AG04450 (cell line): ENCODE results near the gene MTHFD1L. TPM values are rescaled to one million over a fixed set of nuclear protein-coding genes. Genes with fewer than 3 reads are reported as not detected.

ENCODE experiments used
- CTCF ChIA-PET: fragments of 300-600, 350-600 bp; formaldehyde crosslinking; extraction: SDS; loops from one replicate; lab custom pipeline; 2022; ENCODE audit warnings: antibody characterized with exemption, inconsistent platforms; lab: Charles Lee
- POLR2A ChIA-PET: fragments of 350-600 bp; formaldehyde crosslinking; extraction: SDS; loops from one replicate; lab custom pipeline; 2021; ENCODE audit warnings: antibody characterized with exemption, inconsistent platforms; lab: Yijun Ruan, JAX
- DNase-seq: peaks from one replicate; pipeline ENCODE4 v3.0.0-alpha.2; 2011; ENCODE audit warnings: low read depth, low spot score
- H3K27ac ChIP-seq: one replicate; pipeline ENCODE4 v1.5.1; 2012; ENCODE audit warnings: low read depth, low read length, control low read depth
- H3K27me3 ChIP-seq: one replicate; pipeline ENCODE4 v1.6.0; 2012; ENCODE audit warnings: low read length; ENCODE audit not compliant: control insufficient read depth, insufficient read depth
- H3K4me3 ChIP-seq: 2 replicates; pipeline ENCODE4 v1.5.1; 2011; ENCODE audit warnings: mild to moderate bottlenecking, low read depth, low read length, control low read depth
- H3K9me3 ChIP-seq: 2 replicates; pipeline ENCODE4 v1.5.1; 2012; ENCODE audit warnings: low read length; ENCODE audit not compliant: control insufficient read depth, insufficient read depth
- CTCF ChIP-seq: IDR thresholded peaks from 2 replicates; pipeline ENCODE4 v1.5.1; 2011; ENCODE audit warnings: low read depth, low read length, control low read depth, inconsistent platforms
- polyA plus RNA-seq: library from polyadenylated mRNA; depleted of rRNA; stranded (reverse); fragments of >200 nt; gene quantifications from 2 replicates; pipeline ENCODE4 v1.2.3, GENCODE V29; 2011

The MTHFD1L gene
- polyA plus RNA-seq, 1 experiment = 69.1 TPM

GRCh38 chr6:151098166-151098565, 232.7 kb downstream of the MTHFD1L start:
- Histone ChIP-seq H3K27me3 (no peaks in the 10 kb centered on the region), H3K9me3 (no peaks in the 10 kb centered on the region), H3K27ac (no peak overlapping the region), H3K4me3 (no peak overlapping the region)
- no peak for DNase-seq
- no peak for TF ChIP-seq CTCF
- CTCF ChIA-PET = interaction anchor here (0.5 kb wide), 1 partner anchor 228 kb away, joined by 3 read pairs; no protein-coding TSS in a partner anchor
- POLR2A ChIA-PET = no interaction called here

DNA sequence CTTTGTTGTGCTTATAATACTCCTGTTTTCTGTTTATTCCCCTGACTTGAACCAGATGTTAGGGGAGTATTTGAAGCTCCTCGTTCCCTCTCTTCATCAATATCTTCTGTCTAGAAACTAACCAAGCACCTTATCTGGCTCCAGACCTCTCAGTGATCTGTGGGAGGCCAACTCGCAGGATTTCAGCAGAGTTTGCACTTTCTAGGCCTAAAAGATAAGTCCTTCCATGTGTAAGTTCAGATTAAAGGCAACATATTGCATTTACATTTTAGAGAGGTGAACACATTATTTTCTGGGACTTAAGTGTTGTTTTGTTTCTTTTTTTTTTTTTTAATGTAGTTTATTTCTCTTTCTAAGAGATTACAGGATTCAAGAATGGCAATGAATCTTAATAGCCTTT, 234.8 kb downstream of the MTHFD1L start:
- no peaks in the 10 kb centered on the region for H3K9me3 ChIP-seq
- H3K4me3 ChIP-seq = no peak overlapping the region
- no peak for TF ChIP-seq CTCF
- ChIA-PET CTCF (no interaction called here), POLR2A (no interaction called here)
- H3K27ac ChIP-seq = no peak overlapping the region
- no peaks in the 10 kb centered on the region for H3K27me3 ChIP-seq
- DNase-seq = no peak

DNA sequence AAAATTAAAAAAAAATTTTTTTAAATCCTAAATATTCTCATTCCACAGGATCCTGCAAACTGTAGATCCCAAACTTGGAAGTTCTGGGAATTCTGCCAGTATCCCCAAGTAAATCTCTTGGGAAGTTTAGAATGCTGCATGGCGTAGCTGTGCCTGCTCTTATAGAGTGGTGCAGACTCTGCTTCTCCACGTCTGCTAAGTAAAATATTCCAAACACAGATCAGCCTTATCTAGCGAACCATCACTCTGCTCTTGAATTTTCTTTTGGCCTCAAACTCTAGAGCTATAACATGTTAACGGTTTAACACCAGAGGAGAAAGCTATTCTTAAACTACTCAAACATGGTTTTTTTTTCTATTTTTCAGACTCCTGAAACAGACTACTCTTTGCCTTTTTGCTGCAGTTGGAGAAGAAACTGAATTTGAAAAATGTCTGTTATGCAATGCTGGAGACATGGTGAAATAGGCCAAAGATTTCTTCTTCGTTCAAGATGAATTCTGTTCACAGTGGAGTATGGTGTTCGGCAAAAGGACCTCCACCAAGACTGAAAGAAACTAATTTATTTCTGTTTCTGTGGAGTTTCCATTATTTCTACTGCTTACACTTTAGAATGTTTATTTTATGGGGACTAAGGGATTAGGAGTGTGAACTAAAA, 235.8 kb downstream of the MTHFD1L start:
- no peaks in the 10 kb centered on the region for H3K9me3 ChIP-seq
- no peaks in the 10 kb centered on the region for H3K27me3 ChIP-seq
- POLR2A ChIA-PET = no interaction called here
- no peak overlapping the region for H3K4me3 ChIP-seq
- DNase-seq = no peak
- H3K27ac ChIP-seq = no peak overlapping the region
- CTCF ChIA-PET = interaction anchor here (0.8 to 1.4 kb wide), 2 partner anchors 223 to 234 kb away, joined by 3 to 6 read pairs; no protein-coding TSS in a partner anchor
- TF ChIP-seq CTCF = no peak

DNA sequence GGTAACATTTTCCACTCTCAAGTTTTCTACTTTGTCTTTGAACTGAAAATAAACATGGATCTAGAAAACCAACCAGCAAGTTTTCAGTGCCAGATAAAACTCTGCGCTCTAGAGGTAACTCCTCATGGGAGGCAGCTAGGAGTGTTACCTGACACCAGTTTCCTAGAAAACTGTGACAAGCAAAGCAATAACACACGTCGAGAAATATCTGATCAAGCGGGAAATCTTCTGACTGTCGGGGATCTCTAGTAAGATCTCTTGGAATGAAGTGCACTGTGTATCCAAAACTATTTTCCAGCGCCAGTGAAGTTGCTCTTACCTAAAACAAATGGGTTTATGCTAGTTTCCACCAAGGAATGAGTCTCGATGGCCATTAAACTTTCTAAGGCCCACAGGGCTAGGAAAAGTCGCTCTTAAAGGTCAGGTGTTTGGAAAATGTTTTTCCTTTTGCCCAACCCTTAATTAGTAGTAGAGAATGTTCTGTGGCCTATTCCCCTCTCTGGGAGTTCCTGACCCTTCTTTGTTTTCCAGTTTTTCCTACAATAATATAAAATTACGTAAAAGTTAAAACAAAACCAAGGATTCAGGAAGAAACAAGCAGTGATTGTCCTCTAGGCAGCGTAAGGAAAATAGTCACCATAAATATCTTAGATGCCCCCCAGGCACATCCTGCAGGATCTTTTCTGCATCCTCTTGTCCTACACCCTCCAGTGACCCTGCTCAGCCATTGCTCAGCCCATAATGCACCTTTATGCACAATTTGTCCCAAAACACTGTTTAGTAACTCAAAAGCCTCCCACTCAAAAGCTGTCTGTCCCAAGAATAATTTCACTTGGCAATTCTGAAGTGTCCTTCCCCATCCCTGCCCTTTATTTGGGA, 236.6 kb downstream of the MTHFD1L start:
- CTCF ChIA-PET = interaction anchor here (0.8 to 1.4 kb wide), 2 partner anchors 222 to 233 kb away, joined by 3 to 6 read pairs; no protein-coding TSS in a partner anchor
- no peak for DNase-seq
- Histone ChIP-seq H3K4me3 (no peak overlapping the region), H3K9me3 (no peaks in the 10 kb centered on the region), H3K27me3 (no peaks in the 10 kb centered on the region), H3K27ac (no peak overlapping the region)
- POLR2A ChIA-PET = no interaction called here
- TF ChIP-seq CTCF = no peak

GRCh38 chr6:151103266-151103665, 237.8 kb downstream of the MTHFD1L start:
- CTCF ChIA-PET = no interaction called here

More at GRCh38 chr6:151103266-151103665, 237.8 kb downstream of the MTHFD1L start:
- H3K27ac ChIP-seq = no peak overlapping the region
- no peaks in the 10 kb centered on the region for H3K9me3 ChIP-seq
- no peak for DNase-seq
- H3K27me3 ChIP-seq = no peaks in the 10 kb centered on the region
- POLR2A ChIA-PET = interaction anchor here (0.7 kb wide), 1 partner anchor 177 kb away, joined by 10 read pairs; no protein-coding TSS in a partner anchor
- TF ChIP-seq CTCF = no peak
- no peak overlapping the region for H3K4me3 ChIP-seq
